GM13976 (cell line): ENCODE results near the gene CMTM2.

Experiments used
- DNase-seq: peaks from one replicate; pipeline ENCODE4 v3.0.0; 2012; ENCODE audit warnings: low spot score
- CTCF ChIP-seq: IDR thresholded peaks from 2 replicates; pipeline ENCODE4 v1.5.1; 2012; ENCODE audit warnings: borderline replicate concordance, mild to moderate bottlenecking; ENCODE audit not compliant: insufficient read depth; ENCODE audit errors: extremely low read depth, missing control alignments, control extremely low read depth
- in situ Hi-C: fragments of 300-500 bp; cut with MboI; formaldehyde crosslinking; loops from one replicate; pipeline ENCODE4 v1.12.0; 2022; ENCODE audit warnings: low sequenced_read_pairs, mixed read lengths, inconsistent platforms; ENCODE audit not compliant: unreplicated experiment

Gene CMTM2

GRCh38 chr16:66634527-66635196 is 55.4 kb downstream of the CMTM2 start:
- in situ Hi-C loops = no loop called here

GRCh38 chr16:66635406-66635805 is 56.1 kb downstream of the CMTM2 start:
- TF ChIP-seq CTCF = no peak
- in situ Hi-C loops = no loop called here
- no peak for DNase-seq

More at GRCh38 chr16:66634527-66635196, 55.4 kb downstream of the CMTM2 start:
- no peak for TF ChIP-seq CTCF
- no peak for DNase-seq

GRCh38 chr16:66636199-66636598 is 56.9 kb downstream of the CMTM2 start:
- in situ Hi-C loops = no loop called here
- no peak for DNase-seq
- no peak for TF ChIP-seq CTCF

- DNase-seq = no peak
- no peak for TF ChIP-seq CTCF
- in situ Hi-C loops = no loop called here
Measured at GRCh38 chr16:66637806-66638205, 58.5 kb downstream of the CMTM2 start.
